Stimulated activated CD8-positive, alpha-beta memory T cell treated with anti-CD3 and anti-CD28 coated beads, Interleukin-2, amount 100 ng/mL, for 1 hour (primary cell): ENCODE results near the gene MRPS11.
"Not testable (repeated sequence)": the region's sequence is repeated elsewhere in the genome, so short reads cannot be mapped to it uniquely, and the experiment has no call there.

Experiments
- DNase-seq, 2 donors: peaks; one replicate each; pipeline ENCODE4 v3.0.0-alpha.2; 2020; ENCODE audit warnings: low read depth in 2 of 2

Gene MRPS11

GRCh38 chr15:88489321-88489720 lies 21.8 kb downstream of the MRPS11 start:
- DNase-seq: no peak

GRCh38 chr15:88490036-88490435 lies 22.5 kb downstream of the MRPS11 start:
- DNase-seq: no peak

GRCh38 chr15:88491158-88491557 lies 23.6 kb downstream of the MRPS11 start:
- no peak for DNase-seq

GRCh38 chr15:88493844-88494243 lies 26.3 kb downstream of the MRPS11 start:
- no peak for DNase-seq

GRCh38 chr15:88497109-88497765 lies 29.7 kb downstream of the MRPS11 start:
- no peak for DNase-seq

GRCh38 chr15:88498996-88499395 lies 31.5 kb downstream of the MRPS11 start:
- DNase-seq: no peak

- no peak for DNase-seq
Observed at GRCh38 chr15:88504445-88504844, 36.9 kb downstream of the MRPS11 start.

GRCh38 chr15:88505721-88506120 lies 38.2 kb downstream of the MRPS11 start:
- DNase-seq: no peak

- DNase-seq: no peak
Observed at GRCh38 chr15:88506628-88507027, 39.1 kb downstream of the MRPS11 start.

- no peak for DNase-seq
Observed at GRCh38 chr15:88509321-88509720, 41.8 kb downstream of the MRPS11 start.

GRCh38 chr15:88509964-88510363 lies 42.5 kb downstream of the MRPS11 start:
- no peak for DNase-seq

- DNase-seq: no peak
Observed at GRCh38 chr15:88511161-88511560, 43.7 kb downstream of the MRPS11 start.

GRCh38 chr15:88512078-88512477 lies 44.6 kb downstream of the MRPS11 start:
- DNase-seq: no peak

- DNase-seq: no peak
Observed at GRCh38 chr15:88512601-88513000, 45.1 kb downstream of the MRPS11 start.

GRCh38 chr15:88513195-88513594 lies 45.7 kb downstream of the MRPS11 start:
- DNase-seq: no peak

GRCh38 chr15:88518903-88519302 lies 51.4 kb downstream of the MRPS11 start:
- no peak for DNase-seq

GRCh38 chr15:88524094-88524493 lies 56.6 kb downstream of the MRPS11 start:
- DNase-seq: not testable (repeated sequence)

- no peak for DNase-seq
Observed at GRCh38 chr15:88525418-88525817, 57.9 kb downstream of the MRPS11 start.

- no peak for DNase-seq
Observed at GRCh38 chr15:88526247-88526879, 58.9 kb downstream of the MRPS11 start.

- DNase-seq: no peak
Observed at GRCh38 chr15:88529021-88529630, 61.6 kb downstream of the MRPS11 start.
